Nephron progenitor cell (in vitro differentiated cells): ENCODE data around the gene ZBTB20.

Source experiments
- DNase-seq: peaks from one replicate; pipeline ENCODE4 v3.0.0; 2021
- H3K27ac Mint-ChIP-seq: 2 replicates; pipeline ENCODE4 v1.8.0; 2021; ENCODE audit warnings: mild to moderate bottlenecking, moderate library complexity, mixed read lengths
- H3K27me3 Mint-ChIP-seq: 2 replicates; pipeline ENCODE4 v1.8.0; 2021; ENCODE audit warnings: mild to moderate bottlenecking, low read depth, mixed read lengths; ENCODE audit not compliant: poor library complexity
- H3K36me3 Mint-ChIP-seq: 2 replicates; pipeline ENCODE4 v1.8.0; 2021; ENCODE audit warnings: low read depth, mixed read lengths
- H3K4me1 Mint-ChIP-seq: 2 replicates; pipeline ENCODE4 v1.8.0; 2021; ENCODE audit warnings: mixed read lengths
- H3K4me3 Mint-ChIP-seq: 2 replicates; pipeline ENCODE4 v1.8.0; 2021; ENCODE audit warnings: mild to moderate bottlenecking, moderate library complexity, mixed read lengths
- H3K9me3 Mint-ChIP-seq: 2 replicates; pipeline ENCODE4 v1.8.0; 2021; ENCODE audit warnings: mild to moderate bottlenecking, moderate library complexity, mixed read lengths
- CTCF ChIP-seq: fragments of 200-600 bp; sonication (generic); IDR thresholded peaks from 2 replicates; pipeline ENCODE4 v1.5.0; 2021; ENCODE audit warnings: antibody characterized with exemption

ZBTB20 gene

GRCh38 chr3:114645392-114645791 is 501.7 kb downstream of the ZBTB20 start:
- no peaks in the 10 kb centered on the region for H3K9me3 Mint-ChIP-seq
- no peak for DNase-seq
- H3K27ac Mint-ChIP-seq, result no peak overlapping the region

GRCh38 chr3:114644367-114644766 is 502.7 kb downstream of the ZBTB20 start:
- Mint-ChIP-seq H3K36me3 (no peaks in the 10 kb centered on the region), H3K27me3 (no peaks in the 10 kb centered on the region), H3K4me3 (no peak overlapping the region), H3K4me1 (no peaks in the 10 kb centered on the region), H3K27ac (no peak overlapping the region), H3K9me3 (no peaks in the 10 kb centered on the region)
- no peak for DNase-seq
- no peak for TF ChIP-seq CTCF

More at GRCh38 chr3:114645392-114645791, 501.7 kb downstream of the ZBTB20 start:
- TF ChIP-seq CTCF, result no peak
- Mint-ChIP-seq H3K4me3 (no peak overlapping the region), H3K4me1 (no peaks in the 10 kb centered on the region), H3K36me3 (no peaks in the 10 kb centered on the region), H3K27me3 (no peaks in the 10 kb centered on the region)

GRCh38 chr3:114642951-114643741 is 503.9 kb downstream of the ZBTB20 start:
- Mint-ChIP-seq H3K4me1 (no peaks in the 10 kb centered on the region), H3K9me3 (no peaks in the 10 kb centered on the region)

GRCh38 chr3:114640126-114640525 is 507.0 kb downstream of the ZBTB20 start:
- Mint-ChIP-seq H3K9me3 (peaks cover 17% of the 10 kb centered on the region), H3K27ac (no peak overlapping the region), H3K4me3 (no peak overlapping the region), H3K36me3 (peaks cover 10% of the 10 kb centered on the region), H3K4me1 (no peaks in the 10 kb centered on the region), H3K27me3 (no peaks in the 10 kb centered on the region)
- DNase-seq, result no peak
- TF ChIP-seq CTCF, result no peak

More at GRCh38 chr3:114642951-114643741, 503.9 kb downstream of the ZBTB20 start:
- H3K4me3 Mint-ChIP-seq, result no peak overlapping the region
- TF ChIP-seq CTCF, result no peak
- no peaks in the 10 kb centered on the region for H3K36me3 Mint-ChIP-seq
- no peak for DNase-seq
- H3K27me3 Mint-ChIP-seq, result no peaks in the 10 kb centered on the region
- no peak overlapping the region for H3K27ac Mint-ChIP-seq

GRCh38 chr3:114639171-114639570 is 507.9 kb downstream of the ZBTB20 start:
- no peak for DNase-seq
- H3K9me3 Mint-ChIP-seq, result peaks cover 23% of the 10 kb centered on the region
- H3K4me1 Mint-ChIP-seq, result no peaks in the 10 kb centered on the region
- no peak overlapping the region for H3K4me3 Mint-ChIP-seq
- TF ChIP-seq CTCF, result no peak
- H3K27ac Mint-ChIP-seq, result no peak overlapping the region
- H3K27me3 Mint-ChIP-seq, result no peaks in the 10 kb centered on the region
- H3K36me3 Mint-ChIP-seq, result peaks cover 10% of the 10 kb centered on the region

- no peak overlapping the region for H3K27ac Mint-ChIP-seq
- H3K4me3 Mint-ChIP-seq, result no peak overlapping the region
These were observed 511.2 kb downstream of the ZBTB20 start for GRCh38 chr3:114635878-114636277.

More at GRCh38 chr3:114635878-114636277, 511.2 kb downstream of the ZBTB20 start:
- no peak for DNase-seq
- TF ChIP-seq CTCF, result no peak
- peaks cover 10% of the 10 kb centered on the region for H3K36me3 Mint-ChIP-seq
- no peaks in the 10 kb centered on the region for H3K27me3 Mint-ChIP-seq
- H3K4me1 Mint-ChIP-seq, result no peaks in the 10 kb centered on the region
- peaks cover 23% of the 10 kb centered on the region for H3K9me3 Mint-ChIP-seq
